HG03565 (cell line): ENCODE data around the gene SPATA25.
"Not testable (repeated sequence)": the region's sequence is repeated elsewhere in the genome, so short reads cannot be mapped to it uniquely, and the experiment has no call there.

ENCODE experiments used
- ATAC-seq: cut with Tn5 transposase; IDR thresholded peaks from one replicate; pipeline ENCODE4 v1.9.1; 2021; ENCODE audit warnings: mild to moderate bottlenecking, moderate library complexity; ENCODE audit not compliant: unreplicated experiment

SPATA25 gene

DNA sequence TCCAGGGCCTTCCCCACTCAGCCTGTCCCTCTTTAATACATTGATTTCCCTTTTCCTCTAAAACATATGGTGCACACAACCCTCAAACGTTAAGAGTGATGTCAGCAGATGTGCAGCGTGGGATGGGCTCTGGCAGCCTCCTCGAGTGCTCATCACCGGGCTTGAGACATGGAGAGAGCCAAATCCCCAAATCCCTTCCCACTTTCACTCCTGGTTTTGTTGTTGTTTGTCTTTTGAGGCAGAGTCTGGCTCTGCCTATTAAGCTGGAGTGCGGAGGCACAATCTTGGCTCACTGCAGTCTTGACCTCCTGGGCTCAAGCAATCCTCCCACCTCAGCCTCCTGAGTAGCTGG, 30.3 kb upstream of the SPATA25 start:
- no peak for ATAC-seq

DNA sequence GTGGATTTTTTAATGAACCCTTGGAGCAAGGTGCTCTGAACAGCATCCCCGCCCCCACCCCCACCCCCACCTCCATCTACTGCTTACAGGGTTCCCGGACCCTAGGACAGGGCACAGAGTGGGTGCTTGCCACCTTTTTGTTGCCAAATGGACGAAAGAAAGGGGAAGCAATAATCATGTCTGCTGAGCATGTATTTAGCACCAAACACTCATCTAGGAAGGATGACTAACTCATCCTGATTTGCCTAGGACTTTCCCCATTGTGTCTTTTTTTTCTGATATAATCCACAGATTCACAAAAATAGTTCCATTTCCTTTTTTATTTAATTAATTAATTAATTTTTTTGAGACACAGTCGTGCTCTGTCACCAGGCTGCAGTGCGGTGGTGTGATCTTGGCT, 25.7 kb upstream of the SPATA25 start:
- ATAC-seq: no peak

DNA sequence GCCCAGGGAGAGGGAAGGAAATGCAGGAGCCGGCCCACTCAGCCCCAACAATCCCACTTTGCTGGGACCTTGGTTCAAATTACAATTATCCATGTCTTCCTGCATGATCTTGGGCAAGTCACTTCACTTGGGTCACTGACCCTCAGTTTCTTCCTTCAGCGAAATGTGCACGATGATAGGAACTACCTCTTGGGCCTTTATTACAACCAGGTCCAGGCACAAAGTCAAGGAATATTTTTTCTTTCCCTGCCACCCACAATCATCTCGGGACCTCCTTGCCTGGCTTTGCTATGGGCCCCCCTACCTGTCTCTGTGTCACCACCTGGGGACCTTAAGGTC, 24.9 kb upstream of the SPATA25 start:
- ATAC-seq: no peak

DNA sequence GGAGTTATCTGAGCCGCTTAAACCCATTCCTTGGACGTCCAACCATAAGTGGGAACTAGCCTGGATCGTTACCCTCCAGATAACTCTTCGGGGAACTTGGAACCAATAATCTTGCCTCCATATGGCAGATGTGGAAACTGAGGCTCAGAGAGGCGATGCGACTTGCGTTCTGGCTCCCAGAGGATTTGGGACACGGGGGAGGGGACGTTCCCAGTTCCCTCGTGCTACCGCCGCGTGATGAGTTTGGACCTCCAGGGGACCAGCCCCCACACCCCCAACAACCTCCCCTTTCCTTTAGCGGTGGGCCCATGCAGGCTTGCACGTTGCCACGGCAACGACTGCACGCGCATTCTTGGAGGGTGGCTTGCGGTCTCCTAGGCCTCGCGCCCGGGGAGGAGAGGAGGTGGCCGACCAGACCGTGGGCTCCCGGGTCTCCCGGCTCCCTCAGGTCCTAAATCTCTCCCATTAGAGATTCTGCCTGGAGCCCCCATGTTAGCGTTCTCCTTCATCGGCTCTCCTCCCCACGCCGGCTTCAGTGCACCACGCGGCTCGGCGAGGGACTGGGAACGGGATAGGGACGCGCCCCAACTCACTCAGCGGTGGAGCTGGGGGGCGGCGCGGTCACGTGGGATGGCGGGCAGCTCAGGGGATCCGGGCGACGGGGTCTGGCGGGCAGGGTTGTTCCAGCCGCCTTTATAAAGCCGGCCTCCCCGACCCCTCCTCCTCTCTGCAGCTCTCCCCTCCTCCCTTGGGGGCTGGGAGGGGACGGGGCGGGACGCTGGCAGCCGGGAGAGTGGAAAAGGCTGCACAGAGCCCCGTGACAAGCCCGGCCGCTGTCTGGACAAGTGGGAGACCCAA, 24.3 kb upstream of the SPATA25 start, which contains the start of gene PLTP:
PLTP (minus strand) TSS at position 670 of the 858 bp plus-strand sequence. CDS start 703 bp downstream, outside the sequence.
- no peak for ATAC-seq

DNA sequence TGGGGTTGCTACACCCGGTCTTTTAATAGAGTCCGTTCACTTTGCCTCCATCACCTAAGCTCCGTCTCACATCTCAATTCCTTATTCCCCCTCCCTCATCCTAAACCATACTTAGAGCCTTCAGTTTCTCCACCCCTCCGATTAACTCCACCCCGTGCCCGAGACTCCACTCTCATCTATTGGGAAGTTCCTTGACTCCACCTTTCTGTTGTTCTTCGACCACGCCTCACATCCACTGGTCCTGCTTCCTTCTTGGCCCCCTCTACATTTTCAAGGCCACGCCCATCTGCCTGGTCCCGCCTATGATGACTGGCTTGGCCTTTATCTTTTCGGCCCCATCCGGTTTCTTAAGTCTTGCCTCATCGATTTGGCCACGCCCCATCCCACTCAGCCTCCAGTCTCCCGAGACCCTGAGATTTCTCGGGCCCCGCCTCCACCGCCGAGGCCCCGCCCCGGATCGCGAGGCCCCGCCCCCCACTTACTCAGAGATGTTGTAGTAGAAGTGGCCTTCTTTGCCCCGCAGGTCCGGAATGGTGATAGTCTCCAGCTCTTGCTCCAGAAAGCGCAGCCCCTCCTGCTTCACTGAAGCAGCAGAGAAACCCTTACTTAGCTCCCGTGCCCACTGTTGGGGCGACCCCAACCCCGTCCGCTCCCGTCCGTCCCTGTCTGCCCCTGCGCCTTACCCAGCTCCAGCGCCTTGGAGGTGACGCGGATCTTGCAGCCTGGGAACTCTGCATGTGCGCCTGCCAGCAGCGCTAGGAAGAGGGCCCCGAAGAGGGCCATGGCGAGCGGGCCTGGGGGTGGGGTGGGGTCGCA, 23.5 kb upstream of the SPATA25 start:
- peak; percentile 84 for ATAC-seq

DNA sequence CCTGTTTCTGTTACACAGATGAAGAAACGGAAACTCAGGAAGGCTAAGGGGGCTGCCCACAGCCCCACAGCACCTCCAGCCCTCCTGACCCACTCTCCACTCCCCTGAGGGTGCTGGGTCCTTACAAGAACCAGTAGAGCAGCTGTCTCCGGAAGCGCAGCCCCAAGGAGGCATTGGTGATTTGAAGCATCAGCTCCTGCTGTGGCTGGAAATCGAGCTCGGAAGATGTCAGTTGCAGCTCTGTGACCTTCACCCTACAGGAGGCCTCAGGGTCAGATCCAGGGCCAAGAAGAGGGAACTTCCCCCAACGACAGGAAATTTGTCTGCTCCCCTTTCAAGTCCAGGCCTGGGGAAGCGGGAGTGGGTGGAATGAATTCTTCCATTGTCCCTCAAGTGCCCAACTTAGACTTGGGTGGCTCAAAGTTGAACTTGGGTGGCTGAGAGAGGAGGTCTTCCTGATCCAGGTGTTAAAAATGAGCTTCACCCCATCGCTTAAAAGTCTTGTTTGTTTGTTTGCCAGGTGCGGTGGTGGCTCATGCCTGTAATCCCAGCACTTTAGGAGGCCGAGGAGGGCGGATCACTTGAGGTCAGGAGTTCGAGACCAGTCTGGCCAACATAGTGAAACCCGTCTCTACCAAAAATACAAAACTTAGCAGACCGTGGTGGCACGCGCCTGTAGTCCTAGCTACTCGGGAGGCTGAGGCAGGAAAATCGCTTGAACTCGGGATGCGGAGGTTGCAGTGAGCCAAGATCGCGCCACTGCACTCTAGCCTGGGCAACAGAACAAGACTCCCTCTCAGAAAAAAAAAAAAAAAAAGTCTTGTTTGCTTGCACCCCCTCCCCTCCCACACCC, 22.6 kb upstream of the SPATA25 start:
- ATAC-seq: no peak

DNA sequence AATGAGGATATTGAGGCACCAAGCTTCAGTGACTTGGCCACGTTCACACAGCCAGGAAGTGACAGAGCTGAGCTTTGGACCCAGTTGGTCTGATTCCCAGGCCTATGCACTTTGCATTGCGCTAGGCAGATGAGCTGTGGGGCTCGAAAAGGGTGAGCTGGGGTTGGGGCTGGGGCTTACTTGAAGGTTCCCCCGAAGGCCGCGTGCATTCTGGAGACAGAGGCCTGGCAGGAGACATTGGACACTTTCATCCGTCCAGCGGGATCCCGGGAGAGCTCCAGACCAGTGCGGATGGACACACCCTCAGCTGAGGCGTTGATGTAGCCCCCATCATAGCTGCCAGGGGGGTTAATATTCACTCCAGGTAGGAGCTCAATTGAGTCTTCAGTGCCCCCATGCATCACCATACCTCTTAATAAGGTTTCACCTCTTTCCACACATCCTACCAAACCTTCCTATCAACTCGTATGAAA, 21.9 kb upstream of the SPATA25 start:
- no peak for ATAC-seq

DNA sequence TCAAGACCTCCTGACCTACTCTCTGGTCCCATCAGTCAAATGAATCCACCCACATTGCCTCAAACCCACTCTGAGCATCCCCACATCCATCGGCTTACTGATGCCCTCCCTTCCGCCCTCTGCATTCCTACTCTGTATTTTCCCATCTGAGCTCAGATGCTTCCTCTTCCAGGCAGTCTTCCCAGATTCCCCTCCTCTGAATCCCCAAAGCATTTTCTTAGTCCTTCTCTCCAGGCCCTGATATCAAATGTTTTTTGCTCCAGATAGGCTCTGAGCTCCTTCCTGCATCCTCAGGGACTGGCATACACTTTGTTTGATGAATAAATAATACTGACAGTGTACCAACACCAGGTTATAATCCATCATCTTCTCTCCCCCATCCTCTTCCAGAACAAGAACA, 20.7 kb upstream of the SPATA25 start:
- no peak for ATAC-seq

DNA sequence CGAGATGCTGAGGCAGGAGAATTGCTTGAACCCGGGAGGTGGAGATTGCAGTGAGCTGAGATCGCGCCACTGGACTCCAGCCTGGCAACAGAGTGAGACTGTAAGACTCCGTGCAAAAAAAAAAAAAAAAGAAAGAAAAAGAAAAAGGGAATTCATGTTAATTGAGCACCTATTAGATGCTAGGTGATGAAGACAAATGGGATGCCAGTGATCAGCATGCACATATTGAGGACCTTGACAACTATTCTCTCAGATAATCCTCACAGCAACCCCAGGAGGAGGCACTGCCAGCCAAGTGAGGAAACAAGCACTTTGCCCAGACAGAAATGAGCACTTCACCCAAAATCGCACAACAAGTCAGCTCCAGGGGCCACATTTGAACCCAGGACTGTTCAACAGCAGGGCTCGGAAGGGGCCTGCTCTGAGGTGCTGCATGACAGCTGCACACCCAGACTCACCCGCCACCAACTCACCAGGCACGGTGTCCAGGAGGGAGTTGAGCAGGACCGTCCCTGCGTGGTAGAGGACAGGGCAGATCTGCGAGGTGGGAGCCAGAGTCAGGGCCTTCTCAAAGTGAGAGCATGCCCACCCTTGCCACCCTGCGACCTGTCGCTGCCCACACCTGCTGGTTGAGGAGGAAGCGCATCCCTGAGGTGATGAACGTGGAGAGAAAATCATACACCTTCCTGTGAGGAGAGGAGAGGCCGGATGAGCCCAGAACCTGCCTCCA, 20.0 kb upstream of the SPATA25 start:
- no peak for ATAC-seq

DNA sequence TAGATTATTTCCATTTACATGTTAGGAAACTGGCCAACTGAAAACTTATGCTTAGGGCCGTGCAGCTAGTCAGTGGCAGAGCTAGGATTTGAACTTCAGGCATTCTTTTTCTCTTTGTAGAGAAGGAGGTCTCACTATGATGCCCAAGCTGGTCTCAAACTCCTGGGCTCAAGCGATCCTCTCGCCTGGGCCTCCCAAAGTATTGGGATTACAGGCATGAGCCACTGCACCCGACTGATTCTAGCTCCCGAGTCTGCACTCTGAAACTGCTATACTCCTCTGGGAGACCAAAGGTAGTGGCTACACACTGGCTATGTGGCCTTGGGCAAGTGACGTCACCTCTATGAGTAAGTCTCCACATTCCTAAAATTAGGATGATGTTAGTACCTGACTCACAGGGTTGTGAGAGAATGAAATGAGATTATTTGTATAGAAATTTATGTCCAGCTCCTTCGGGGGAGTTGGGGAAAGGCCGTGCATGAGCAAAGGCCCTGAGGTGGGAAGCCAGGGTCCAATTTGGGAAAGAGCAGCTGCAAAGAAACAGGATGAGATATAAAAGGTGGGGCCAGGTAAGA, 18.2 kb upstream of the SPATA25 start:
- no peak for ATAC-seq

DNA sequence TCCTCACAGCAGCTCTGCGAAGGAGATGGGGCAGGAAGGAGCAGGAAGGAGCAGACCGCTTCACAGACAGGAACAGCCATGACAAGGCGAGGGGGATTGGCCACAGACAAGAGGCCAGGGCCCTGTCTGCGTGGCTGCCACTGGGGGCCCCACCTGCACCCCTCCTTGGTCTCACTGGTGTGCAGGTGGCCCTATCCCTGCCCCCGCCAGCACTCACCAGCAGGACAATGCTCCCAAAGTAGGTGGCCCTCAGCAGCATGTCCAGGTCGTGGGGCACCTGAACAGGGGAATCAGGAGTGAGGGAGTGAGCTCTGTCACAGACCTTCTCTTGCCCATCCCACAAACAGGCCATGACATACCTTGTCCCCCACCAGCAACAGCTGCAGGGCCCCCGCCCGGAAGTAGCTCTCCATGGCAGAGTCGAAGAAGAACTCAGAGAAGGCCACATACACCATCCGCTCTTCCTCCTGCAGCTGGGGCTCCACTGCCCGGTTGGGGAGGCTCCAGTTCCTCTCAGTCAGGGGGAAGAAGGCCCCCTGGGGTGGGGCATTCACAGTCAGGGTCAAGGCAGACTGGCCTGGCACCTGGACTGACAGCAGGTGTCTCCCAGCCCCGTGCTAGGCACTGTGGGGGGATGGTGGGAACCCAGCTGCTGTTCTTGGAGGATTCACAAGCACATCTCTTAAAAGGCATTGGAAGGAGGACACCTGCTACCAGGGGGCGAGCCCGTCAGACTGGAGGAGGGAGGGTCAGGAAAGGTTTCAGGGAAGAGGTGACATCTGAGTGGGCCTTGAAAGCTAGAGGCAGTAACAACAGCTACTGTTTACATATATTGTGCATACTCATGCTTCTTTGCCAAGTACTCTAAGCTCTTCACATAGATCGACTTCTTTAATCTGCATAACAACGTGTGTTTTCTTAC, 17.4 kb upstream of the SPATA25 start:
- ATAC-seq: no peak

DNA sequence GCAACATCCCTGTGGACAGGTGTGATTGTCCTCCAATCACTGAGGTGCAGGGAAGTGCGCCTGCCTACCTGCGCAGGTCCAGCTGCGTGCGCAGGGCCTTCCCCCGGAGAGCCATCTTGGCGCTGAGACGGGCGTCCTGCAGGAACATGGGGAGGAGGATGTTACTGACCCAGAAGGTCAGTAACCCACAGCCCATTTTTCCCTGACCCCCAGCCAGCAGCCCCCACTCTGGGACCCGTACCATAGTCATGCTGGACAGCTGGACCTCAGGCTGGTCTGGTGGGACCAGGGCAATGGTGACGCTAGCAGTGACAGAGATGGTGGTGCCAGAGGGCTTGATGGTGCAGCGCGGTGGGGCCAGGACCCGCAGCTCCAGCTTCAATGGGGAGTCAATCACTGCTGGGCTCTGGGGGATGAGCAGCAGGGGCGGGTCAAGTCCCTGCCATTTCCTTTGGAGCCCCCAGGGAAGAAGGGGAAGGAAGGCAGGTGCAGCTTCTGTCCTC, 14.8 kb upstream of the SPATA25 start:
- ATAC-seq: no peak

DNA sequence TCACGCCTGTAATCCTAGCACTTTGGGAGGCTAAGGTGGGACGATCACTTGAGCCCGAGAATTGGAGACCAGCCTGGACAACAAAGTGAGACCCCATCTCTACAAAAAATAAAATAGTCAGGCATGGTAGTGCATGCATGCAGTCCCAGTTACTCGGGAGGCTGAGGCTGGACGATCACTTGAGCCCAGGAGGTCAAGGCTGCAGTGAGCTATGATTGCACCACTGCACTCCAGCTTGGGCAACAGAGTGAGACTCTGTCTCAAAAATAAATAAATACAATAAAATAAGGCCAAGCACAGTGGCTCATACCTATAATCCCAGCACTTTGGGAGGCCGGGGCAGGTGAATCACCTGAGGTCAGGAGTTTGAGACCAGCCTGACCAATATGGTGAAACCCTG, 13.9 kb upstream of the SPATA25 start:
- ATAC-seq: not testable (repeated sequence)

DNA sequence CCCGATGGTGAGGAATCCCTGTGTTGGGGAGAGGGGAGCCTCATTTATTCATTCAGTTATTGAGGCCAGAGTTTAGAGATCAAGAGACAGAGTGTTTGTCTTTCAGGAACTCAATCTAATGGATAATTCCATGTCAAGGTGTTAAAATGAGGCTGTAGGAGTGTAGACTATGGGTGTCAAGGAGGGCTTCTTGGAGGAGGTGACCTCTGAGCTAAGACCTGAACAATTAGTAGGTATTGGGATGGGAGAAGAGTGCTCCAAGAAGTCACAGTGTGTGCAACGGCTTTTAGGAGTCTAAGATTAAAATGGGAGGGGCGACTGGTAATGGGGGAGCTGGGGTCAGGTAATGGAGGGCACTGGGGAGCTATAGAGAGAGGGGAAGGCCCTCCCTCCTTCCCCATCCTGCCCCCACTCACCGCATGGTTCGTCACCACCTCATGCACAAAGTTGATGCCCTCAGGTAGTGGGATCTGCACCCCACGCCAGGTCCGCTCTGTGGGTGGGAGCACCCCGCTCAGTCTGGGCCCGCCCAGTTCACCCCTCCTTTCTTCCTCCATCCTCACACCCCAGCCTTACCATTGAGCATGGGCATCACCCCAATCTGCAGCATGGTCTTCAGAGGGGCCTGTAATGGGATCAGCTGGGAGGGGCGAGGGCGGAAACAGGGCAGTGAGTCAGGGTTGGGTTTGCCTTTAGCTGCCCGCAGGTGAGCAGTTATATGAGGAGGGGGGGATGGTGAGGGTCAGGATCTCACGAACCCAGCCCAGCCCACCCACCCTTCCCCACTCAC, 11.8 kb upstream of the SPATA25 start:
- no peak for ATAC-seq

DNA sequence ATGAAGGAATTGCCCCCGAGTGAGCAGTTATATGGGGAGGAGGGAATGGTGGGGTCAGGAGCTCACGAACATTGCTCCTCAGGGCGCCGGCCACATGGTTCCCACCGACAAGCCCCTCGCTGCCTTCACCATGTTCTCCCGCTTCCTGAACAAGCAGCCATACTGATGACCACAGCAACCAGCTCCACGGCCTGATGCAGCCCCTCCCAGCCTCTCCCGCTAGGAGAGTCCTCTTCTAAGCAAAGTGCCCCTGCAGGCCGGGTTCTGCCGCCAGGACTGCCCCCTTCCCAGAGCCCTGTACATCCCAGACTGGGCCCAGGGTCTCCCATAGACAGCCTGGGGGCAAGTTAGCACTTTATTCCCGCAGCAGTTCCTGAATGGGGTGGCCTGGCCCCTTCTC, 10.9 kb upstream of the SPATA25 start:
- no peak for ATAC-seq

DNA sequence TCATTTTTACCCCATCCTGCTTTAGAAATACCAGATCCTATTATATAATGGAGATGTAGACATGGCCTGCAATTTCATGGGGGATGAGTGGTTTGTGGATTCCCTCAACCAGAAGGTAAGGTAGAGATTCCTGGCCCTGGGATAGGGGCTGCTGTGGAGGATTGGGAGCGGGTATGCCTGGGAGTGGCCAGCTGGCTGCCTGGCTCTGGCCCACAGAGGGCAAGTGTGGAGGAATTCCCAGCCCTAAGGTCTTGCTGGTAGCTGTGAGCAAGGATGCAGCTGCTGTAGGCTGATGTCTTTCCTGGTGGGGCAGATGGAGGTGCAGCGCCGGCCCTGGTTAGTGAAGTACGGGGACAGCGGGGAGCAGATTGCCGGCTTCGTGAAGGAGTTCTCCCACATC, 10.3 kb upstream of the SPATA25 start:
- ATAC-seq: no peak

DNA sequence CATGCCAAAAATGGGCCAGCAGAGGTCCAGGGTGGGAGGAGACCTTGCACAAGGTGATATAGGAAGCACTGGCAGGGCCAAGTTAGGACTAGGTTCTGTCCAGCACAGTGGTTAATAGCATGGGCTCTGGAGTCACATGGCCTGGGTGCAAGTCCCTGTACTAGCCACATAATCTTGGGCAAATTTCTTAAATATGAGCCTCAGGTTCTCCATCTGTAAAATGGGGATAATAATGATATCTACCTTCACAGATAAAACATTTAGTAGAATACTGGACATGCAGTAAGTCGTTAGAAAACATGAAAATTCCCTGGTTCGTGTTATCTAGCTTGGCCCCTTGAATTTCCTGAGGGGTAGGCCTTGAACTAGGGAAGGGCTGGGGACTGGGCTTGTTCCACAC, 9.9 kb upstream of the SPATA25 start:
- ATAC-seq: no peak

DNA sequence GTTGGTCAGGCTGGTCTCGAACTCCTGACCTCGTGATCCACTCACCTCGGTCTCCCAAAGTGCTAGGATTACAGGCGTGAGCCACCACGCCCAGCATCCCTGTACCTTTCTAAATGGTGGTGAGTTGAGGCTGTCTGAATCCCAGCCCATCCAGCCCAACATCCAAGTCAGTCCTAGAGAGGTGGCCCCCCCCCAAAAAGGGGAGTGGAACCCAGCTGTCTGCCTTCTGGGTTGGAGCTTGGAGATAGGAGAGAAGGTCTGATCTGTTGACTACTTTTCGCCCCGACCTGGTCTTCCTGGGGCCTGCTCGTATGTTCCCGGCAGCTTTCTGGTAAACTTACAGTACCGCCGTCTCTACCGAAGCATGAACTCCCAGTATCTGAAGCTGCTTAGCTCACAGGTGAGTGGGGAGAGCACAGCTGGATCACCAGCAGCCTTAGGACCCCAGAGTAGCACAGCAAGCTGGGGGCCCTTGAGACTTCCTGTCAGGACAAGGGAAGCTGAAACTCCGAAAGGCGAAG, 9.3 kb upstream of the SPATA25 start:
- no peak for ATAC-seq
